SU-DHL-6 (cell line): Measurements from ENCODE around the gene IL17RD.

Source experiments
- H2AFZ ChIP-seq: fragments of 200-600 bp; sonication (generic); 2 replicates; pipeline ENCODE4 v1.6.1; 2014; ENCODE audit warnings: low read depth, mild to moderate bottlenecking, moderate library complexity, mixed read lengths, antibody characterized with exemption, low read length; ENCODE audit not compliant: severe bottlenecking
- H3F3A ChIP-seq: fragments of 200-600 bp; shearing (Covaris generic); 2 replicates; pipeline ENCODE4 v1.6.0; 2016; ENCODE audit warnings: antibody characterized with exemption, mild to moderate bottlenecking; ENCODE audit not compliant: insufficient read depth
- H3K27ac ChIP-seq: fragments of 200-600 bp; sonication (generic); 2 replicates; pipeline ENCODE4 v1.5.1; 2016; ENCODE audit warnings: low read depth, mild to moderate bottlenecking, low read length, moderate library complexity, mixed read lengths
- H3K27me3 ChIP-seq: fragments of 200-600 bp; sonication (generic), shearing (Covaris generic); 2 replicates; pipeline ENCODE4 v1.6.0; 2014; ENCODE audit warnings: mild to moderate bottlenecking, low read length
- H3K36me3 ChIP-seq: fragments of 200-600 bp; sonication (generic); 2 replicates; pipeline ENCODE4 v1.6.1; 2014; ENCODE audit warnings: mild to moderate bottlenecking, low read length, mixed read lengths
- H3K4me2 ChIP-seq: fragments of 300-600, 200-600 bp; shearing (Covaris generic), sonication (generic); 2 replicates; pipeline ENCODE4 v1.6.0; 2014; ENCODE audit warnings: low read length, low read depth, mild to moderate bottlenecking; ENCODE audit not compliant: poor library complexity, severe bottlenecking
- H3K4me3 ChIP-seq: fragments of 200-600 bp; sonication (generic); 2 replicates; pipeline ENCODE4 v1.5.1; 2014; ENCODE audit warnings: antibody characterized with exemption, low read length, mild to moderate bottlenecking, mixed read lengths; ENCODE audit not compliant: insufficient read depth, poor library complexity, severe bottlenecking
- H3K79me2 ChIP-seq: fragments of 200-600 bp; sonication (generic); 2 replicates; pipeline ENCODE4 v1.6.1; 2014; ENCODE audit warnings: mild to moderate bottlenecking, low read length, moderate library complexity; ENCODE audit not compliant: insufficient read depth
- H3K9ac ChIP-seq: fragments of 200-600 bp; sonication (generic); 2 replicates; pipeline ENCODE4 v1.7.0; 2014; ENCODE audit warnings: mild to moderate bottlenecking, low read length
- H3K9me2 ChIP-seq: fragments of 200-600 bp; sonication (generic); replicated peaks from 2 replicates; pipeline ENCODE4 v1.6.1; 2014; ENCODE audit warnings: low read length; ENCODE audit not compliant: insufficient read depth
- H3K9me3 ChIP-seq: fragments of 200-600 bp; sonication (generic); 2 replicates; pipeline ENCODE4 v1.6.1; 2014; ENCODE audit warnings: low read length, mixed read lengths; ENCODE audit not compliant: insufficient read depth
- H4K20me1 ChIP-seq: fragments of 200-600 bp; sonication (generic); 2 replicates; pipeline ENCODE4 v1.6.1; 2014; ENCODE audit warnings: low read depth, mild to moderate bottlenecking, antibody characterized with exemption, low read length, moderate library complexity, mixed read lengths
- CTCF ChIP-seq: fragments of 200-600 bp; sonication (generic); IDR thresholded peaks from one replicate; pipeline ENCODE4 v1.5.1; 2017; ENCODE audit warnings: antibody characterized with exemption, mild to moderate bottlenecking, low read length, moderate library complexity; ENCODE audit not compliant: insufficient read depth, poor library complexity, severe bottlenecking
- EZH2phosphoT487 ChIP-seq: fragments of 200-600 bp; sonication (generic), shearing (Covaris generic); conservative IDR thresholded peaks from 2 replicates; pipeline ENCODE4 v1.6.1; 2018; ENCODE audit warnings: mild to moderate bottlenecking, antibody characterized with exemption, low read length, moderate library complexity, mixed read lengths

IL17RD gene

GRCh38 chr3:57048052-57048671 lies 117.0 kb downstream of the IL17RD start:
- H4K20me1 ChIP-seq, result no peaks in the 10 kb centered on the region
- no peak overlapping the region for H3K27ac ChIP-seq
- no peaks in the 10 kb centered on the region for H3K27me3 ChIP-seq
- H3K9me3 ChIP-seq, result no peaks in the 10 kb centered on the region
- no peaks in the 10 kb centered on the region for H3K9me2 ChIP-seq
- no peak overlapping the region for H2AFZ ChIP-seq
- H3K9ac ChIP-seq, result no peak overlapping the region
- no peaks in the 10 kb centered on the region for H3K79me2 ChIP-seq
- no peak for TF ChIP-seq EZH2phosphoT487
- no peaks in the 10 kb centered on the region for H3F3A ChIP-seq
- no peak overlapping the region for H3K4me3 ChIP-seq
- no peak overlapping the region for H3K4me2 ChIP-seq
- H3K36me3 ChIP-seq, result no peaks in the 10 kb centered on the region

- Histone ChIP-seq H3K27ac (no peak overlapping the region), H3K4me2 (no peak overlapping the region), H3K9me2 (no peaks in the 10 kb centered on the region), H3K9ac (no peak overlapping the region), H3K79me2 (no peaks in the 10 kb centered on the region), H3K9me3 (no peaks in the 10 kb centered on the region), H2AFZ (no peak overlapping the region), H3K27me3 (no peaks in the 10 kb centered on the region), H3K36me3 (no peaks in the 10 kb centered on the region), H4K20me1 (no peaks in the 10 kb centered on the region), H3K4me3 (no peak overlapping the region), H3F3A (no peaks in the 10 kb centered on the region)
- TF ChIP-seq EZH2phosphoT487 (no peak), CTCF (no peak)
Observed at GRCh38 chr3:57046101-57046765, 118.9 kb downstream of the IL17RD start.

GRCh38 chr3:57043518-57043917 lies 121.6 kb downstream of the IL17RD start:
- Histone ChIP-seq H3F3A (no peaks in the 10 kb centered on the region), H3K27me3 (no peaks in the 10 kb centered on the region), H3K4me3 (no peak overlapping the region), H3K9me2 (no peaks in the 10 kb centered on the region), H3K79me2 (no peaks in the 10 kb centered on the region), H3K4me2 (no peak overlapping the region), H3K9ac (no peak overlapping the region), H3K36me3 (no peaks in the 10 kb centered on the region), H2AFZ (no peak overlapping the region), H3K9me3 (no peaks in the 10 kb centered on the region), H4K20me1 (no peaks in the 10 kb centered on the region), H3K27ac (no peak overlapping the region)
- TF ChIP-seq CTCF, result no peak
- TF ChIP-seq EZH2phosphoT487, result no peak

- Histone ChIP-seq H3K27ac (no peak overlapping the region), H2AFZ (no peak overlapping the region), H4K20me1 (no peaks in the 10 kb centered on the region), H3K9me3 (no peaks in the 10 kb centered on the region), H3K79me2 (no peaks in the 10 kb centered on the region), H3K4me3 (no peak overlapping the region), H3K27me3 (no peaks in the 10 kb centered on the region), H3K36me3 (no peaks in the 10 kb centered on the region), H3F3A (no peaks in the 10 kb centered on the region), H3K9me2 (no peaks in the 10 kb centered on the region), H3K9ac (no peak overlapping the region), H3K4me2 (no peak overlapping the region)
- TF ChIP-seq CTCF (no peak), EZH2phosphoT487 (no peak)
Observed at GRCh38 chr3:57041674-57042073, 123.5 kb downstream of the IL17RD start.
